SK-N-SH treated with all-trans-retinoic acid at 6 μM for 48 hours (cell line): ENCODE measurements around the gene DIP2C.

ENCODE experiments used
- ATAC-seq: fragments of 200-7000 bp; cut with Tn5 transposase; 3 replicates; pipeline ENCODE4 v1.9.1; 2020; ENCODE audit warnings: mild to moderate bottlenecking, moderate library complexity
- ARNTL ChIP-seq: fragments of 450-650 bp; formaldehyde crosslinking; IDR thresholded peaks from 2 replicates; pipeline ENCODE4 v1.5.0; 2020; ENCODE audit warnings: low read depth, mild to moderate bottlenecking, moderate library complexity, borderline replicate concordance
- BACH2 ChIP-seq: fragments of 250-450 bp; sonication (Bioruptor Pico); IDR thresholded peaks from 2 replicates; pipeline ENCODE4 v1.9.0; 2021; ENCODE audit warnings: mild to moderate bottlenecking, borderline replicate concordance
- CSDC2 ChIP-seq: fragments of 250-450 bp; sonication (Bioruptor Pico); IDR thresholded peaks from 2 replicates; pipeline ENCODE4 v1.5.0; 2020; ENCODE audit warnings: mild to moderate bottlenecking, moderate library complexity
- GLIS3 ChIP-seq: fragments of 250-450 bp; sonication (Bioruptor Pico); IDR thresholded peaks from 2 replicates; pipeline ENCODE4 v1.5.0; 2020; ENCODE audit warnings: mild to moderate bottlenecking, moderate library complexity
- OSR1 ChIP-seq: fragments of 250-450 bp; sonication (Bioruptor Pico); IDR thresholded peaks from 2 replicates; pipeline ENCODE4 v1.8.0; 2022; ENCODE audit warnings: moderate library complexity, mild to moderate bottlenecking, inconsistent platforms
- PPARA ChIP-seq: fragments of 250-450 bp; sonication (Bioruptor Pico); IDR thresholded peaks from 2 replicates; pipeline ENCODE4 v1.5.0; 2020; ENCODE audit warnings: mild to moderate bottlenecking, borderline replicate concordance
- RARB ChIP-seq: fragments of 250-450 bp; sonication (Bioruptor Pico); IDR thresholded peaks from 2 replicates; pipeline ENCODE4 v1.8.0; 2021; ENCODE audit warnings: mild to moderate bottlenecking, moderate library complexity
- TCF4 ChIP-seq: fragments of 250-450 bp; sonication (Bioruptor Pico); IDR thresholded peaks from 2 replicates; pipeline ENCODE4 v1.8.0; 2021; ENCODE audit warnings: mild to moderate bottlenecking, moderate library complexity, borderline replicate concordance
- TOX ChIP-seq: fragments of 250-450 bp; sonication (Bioruptor Pico); IDR thresholded peaks from 2 replicates; pipeline ENCODE4 v1.8.0; 2021; ENCODE audit warnings: mild to moderate bottlenecking, moderate library complexity, borderline replicate concordance
- ZC3H10 ChIP-seq: fragments of 250-450 bp; sonication (Bioruptor Pico); IDR thresholded peaks from 2 replicates; pipeline ENCODE4 v1.5.1; 2021; ENCODE audit warnings: mild to moderate bottlenecking, moderate library complexity
- ZFP3 ChIP-seq: fragments of 250-450 bp; sonication (Bioruptor Pico); IDR thresholded peaks from 2 replicates; pipeline ENCODE4 v1.5.0; 2020; ENCODE audit warnings: mild to moderate bottlenecking, moderate library complexity
- ZFP30 ChIP-seq: fragments of 450-650 bp; formaldehyde crosslinking; IDR thresholded peaks from 2 replicates; pipeline ENCODE4 v1.5.0; 2022; ENCODE audit warnings: mild to moderate bottlenecking, moderate library complexity
- ZNF565 ChIP-seq: fragments of 450-650 bp; formaldehyde crosslinking; conservative IDR thresholded peaks from 2 replicates; pipeline ENCODE4 v1.5.0; 2020; ENCODE audit warnings: low read depth, mild to moderate bottlenecking, moderate library complexity
- ZNF70 ChIP-seq: fragments of 450-650 bp; formaldehyde crosslinking; IDR thresholded peaks from 2 replicates; pipeline ENCODE4 v1.5.0; 2020; ENCODE audit warnings: mild to moderate bottlenecking, moderate library complexity
- ZNF8 ChIP-seq: fragments of 450-650 bp; formaldehyde crosslinking; IDR thresholded peaks from 2 replicates; pipeline ENCODE4 v1.5.0; 2020; ENCODE audit warnings: mild to moderate bottlenecking, moderate library complexity
- TF ChIP-seq, protein P1 (sequence below): fragments of 250-450 bp; sonication (Bioruptor Pico); IDR thresholded peaks from 2 replicates; pipeline ENCODE4 v1.8.0; 2020; ENCODE audit warnings: mild to moderate bottlenecking, moderate library complexity, borderline replicate concordance
- TF ChIP-seq, protein P2 (sequence below): fragments of 250-450 bp; sonication (Bioruptor Pico); IDR thresholded peaks from 2 replicates; pipeline ENCODE4 v1.5.0; 2020; ENCODE audit warnings: mild to moderate bottlenecking, moderate library complexity
- TF ChIP-seq, protein P3 (sequence below): fragments of 250-450 bp; sonication (Bioruptor Pico); IDR thresholded peaks from 2 replicates; pipeline ENCODE4 v1.5.1; 2021; ENCODE audit warnings: mild to moderate bottlenecking, moderate library complexity

DIP2C gene

DNA sequence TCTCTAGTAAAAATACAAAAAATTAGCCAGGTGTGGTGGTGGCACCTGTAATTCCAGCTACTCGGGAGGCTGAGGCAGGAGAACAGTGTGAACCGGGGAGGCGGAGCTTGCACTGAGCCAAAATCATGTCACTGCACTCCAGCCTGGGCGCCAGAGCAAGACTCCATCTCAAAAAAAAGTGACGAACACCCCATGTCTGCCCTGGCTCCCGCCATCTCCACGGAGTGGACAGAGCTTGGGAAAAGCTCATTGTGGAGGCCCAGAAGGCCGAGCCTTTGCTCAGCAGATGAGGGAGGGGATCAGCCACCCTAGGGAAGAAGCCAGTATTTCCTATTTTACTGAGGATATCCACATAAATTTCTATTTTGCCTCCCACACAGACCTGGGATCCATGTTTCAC, 136.8 kb downstream of the DIP2C start:
- ATAC-seq, result no peak
- TF ChIP-seq ZFP3 (no peak), TOX (CRISPR knock-in tag) (no peak), ZNF8 (CRISPR knock-in tag) (no peak), TCF4 (CRISPR knock-in tag) (no peak)
- TF ChIP-seq, protein P1, sequence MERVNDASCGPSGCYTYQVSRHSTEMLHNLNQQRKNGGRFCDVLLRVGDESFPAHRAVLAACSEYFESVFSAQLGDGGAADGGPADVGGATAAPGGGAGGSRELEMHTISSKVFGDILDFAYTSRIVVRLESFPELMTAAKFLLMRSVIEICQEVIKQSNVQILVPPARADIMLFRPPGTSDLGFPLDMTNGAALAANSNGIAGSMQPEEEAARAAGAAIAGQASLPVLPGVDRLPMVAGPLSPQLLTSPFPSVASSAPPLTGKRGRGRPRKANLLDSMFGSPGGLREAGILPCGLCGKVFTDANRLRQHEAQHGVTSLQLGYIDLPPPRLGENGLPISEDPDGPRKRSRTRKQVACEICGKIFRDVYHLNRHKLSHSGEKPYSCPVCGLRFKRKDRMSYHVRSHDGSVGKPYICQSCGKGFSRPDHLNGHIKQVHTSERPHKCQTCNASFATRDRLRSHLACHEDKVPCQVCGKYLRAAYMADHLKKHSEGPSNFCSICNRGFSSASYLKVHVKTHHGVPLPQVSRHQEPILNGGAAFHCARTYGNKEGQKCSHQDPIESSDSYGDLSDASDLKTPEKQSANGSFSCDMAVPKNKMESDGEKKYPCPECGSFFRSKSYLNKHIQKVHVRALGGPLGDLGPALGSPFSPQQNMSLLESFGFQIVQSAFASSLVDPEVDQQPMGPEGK (CRISPR knock-in tag), result no peak

DNA sequence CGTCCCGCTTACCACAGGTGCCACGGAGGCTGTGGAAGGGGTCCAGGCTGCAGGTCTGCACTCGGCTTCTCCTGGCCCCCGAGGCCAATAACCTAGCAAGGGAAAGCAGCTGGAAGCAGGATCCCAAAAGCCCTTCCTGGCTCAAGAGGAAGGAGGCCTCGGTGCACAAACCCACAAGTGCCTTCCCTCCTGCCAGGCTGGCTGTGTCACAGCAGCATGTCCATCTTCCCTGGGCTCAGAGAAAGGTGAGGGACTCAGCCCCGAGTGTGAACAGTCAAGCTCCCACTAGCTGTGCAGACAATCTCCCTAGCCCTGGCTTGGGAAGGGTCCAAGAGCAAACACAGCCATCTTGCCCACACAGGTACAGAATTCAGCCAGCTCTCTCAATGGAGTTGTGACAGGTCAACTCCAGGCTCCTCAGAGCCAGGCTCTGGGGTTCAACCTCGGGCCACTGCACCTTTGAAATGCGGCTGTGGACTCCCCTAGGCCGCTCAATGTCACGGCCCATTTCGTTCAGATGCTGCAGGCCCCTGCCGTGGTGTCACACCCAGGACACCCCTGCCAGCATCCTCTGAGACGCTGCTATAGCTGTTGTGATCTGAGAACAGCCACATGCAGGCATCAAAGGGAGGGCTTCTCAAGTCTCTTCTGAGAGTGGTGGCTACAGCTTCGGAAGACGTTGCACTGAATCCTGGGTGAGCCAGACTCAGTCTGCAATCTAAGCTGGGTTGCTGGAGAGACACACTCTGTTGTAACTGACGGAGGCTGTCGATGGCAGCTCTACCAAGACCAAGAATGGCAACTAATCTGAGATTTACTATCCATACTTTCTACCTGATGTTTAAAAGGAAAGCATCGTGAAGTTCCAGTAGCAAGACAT, 137.9 kb downstream of the DIP2C start:
- no peak for TF ChIP-seq GLIS3 (CRISPR knock-in tag)
- no peak for TF ChIP-seq ZNF565
- TF ChIP-seq, protein P2, sequence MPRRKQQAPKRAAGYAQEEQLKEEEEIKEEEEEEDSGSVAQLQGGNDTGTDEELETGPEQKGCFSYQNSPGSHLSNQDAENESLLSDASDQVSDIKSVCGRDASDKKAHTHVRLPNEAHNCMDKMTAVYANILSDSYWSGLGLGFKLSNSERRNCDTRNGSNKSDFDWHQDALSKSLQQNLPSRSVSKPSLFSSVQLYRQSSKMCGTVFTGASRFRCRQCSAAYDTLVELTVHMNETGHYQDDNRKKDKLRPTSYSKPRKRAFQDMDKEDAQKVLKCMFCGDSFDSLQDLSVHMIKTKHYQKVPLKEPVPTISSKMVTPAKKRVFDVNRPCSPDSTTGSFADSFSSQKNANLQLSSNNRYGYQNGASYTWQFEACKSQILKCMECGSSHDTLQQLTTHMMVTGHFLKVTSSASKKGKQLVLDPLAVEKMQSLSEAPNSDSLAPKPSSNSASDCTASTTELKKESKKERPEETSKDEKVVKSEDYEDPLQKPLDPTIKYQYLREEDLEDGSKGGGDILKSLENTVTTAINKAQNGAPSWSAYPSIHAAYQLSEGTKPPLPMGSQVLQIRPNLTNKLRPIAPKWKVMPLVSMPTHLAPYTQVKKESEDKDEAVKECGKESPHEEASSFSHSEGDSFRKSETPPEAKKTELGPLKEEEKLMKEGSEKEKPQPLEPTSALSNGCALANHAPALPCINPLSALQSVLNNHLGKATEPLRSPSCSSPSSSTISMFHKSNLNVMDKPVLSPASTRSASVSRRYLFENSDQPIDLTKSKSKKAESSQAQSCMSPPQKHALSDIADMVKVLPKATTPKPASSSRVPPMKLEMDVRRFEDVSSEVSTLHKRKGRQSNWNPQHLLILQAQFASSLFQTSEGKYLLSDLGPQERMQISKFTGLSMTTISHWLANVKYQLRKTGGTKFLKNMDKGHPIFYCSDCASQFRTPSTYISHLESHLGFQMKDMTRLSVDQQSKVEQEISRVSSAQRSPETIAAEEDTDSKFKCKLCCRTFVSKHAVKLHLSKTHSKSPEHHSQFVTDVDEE, result no peak
- TF ChIP-seq, all 23 proteins: peak for 0
- no peak for ATAC-seq

DNA sequence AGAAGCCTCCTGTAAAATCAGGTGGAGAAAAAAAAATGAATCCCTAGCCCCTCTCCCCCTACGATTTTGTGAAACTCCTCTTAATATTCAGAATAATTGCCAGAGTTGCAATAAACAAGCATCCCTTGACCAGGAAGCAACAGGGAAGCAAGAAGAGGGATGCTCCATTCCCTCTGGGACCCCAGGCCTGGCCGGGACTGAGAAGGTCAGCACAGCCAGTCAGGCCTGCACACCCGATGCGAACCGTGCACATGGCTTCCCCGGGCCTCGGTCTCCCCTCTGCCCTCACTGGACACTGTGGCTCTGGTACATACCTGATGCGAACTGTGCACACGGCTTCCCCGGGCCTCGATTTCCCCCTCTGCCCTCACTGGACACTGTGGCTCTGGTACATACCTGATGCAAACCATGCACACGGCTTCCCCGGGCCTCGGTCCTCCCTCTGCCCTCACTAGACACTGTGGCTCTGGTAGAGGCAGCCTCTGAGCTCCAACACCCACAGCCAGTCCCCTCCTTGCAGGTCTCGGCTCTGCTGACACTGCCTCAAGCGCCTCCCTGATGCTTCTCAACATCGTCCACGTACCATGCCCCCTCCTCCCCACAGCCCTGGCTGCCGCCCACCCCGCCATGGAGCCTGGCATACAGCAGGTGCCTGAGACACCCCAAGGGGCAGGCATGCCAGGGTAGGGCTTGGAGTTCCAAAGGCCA, 138.6 kb downstream of the DIP2C start:
- TF ChIP-seq ZNF565 (no peak), ZNF70 (CRISPR knock-in tag) (no peak), RARB (no peak), ZNF8 (CRISPR knock-in tag) (no peak), GLIS3 (CRISPR knock-in tag) (no peak), ARNTL (CRISPR knock-in tag) (no peak), BACH2 (no peak), ZC3H10 (CRISPR knock-in tag) (no peak), PPARA (CRISPR knock-in tag) (no peak), ZFP30 (CRISPR knock-in tag) (no peak), OSR1 (CRISPR knock-in tag) (no peak)
- TF ChIP-seq, protein P2, result no peak
- TF ChIP-seq, protein P3, sequence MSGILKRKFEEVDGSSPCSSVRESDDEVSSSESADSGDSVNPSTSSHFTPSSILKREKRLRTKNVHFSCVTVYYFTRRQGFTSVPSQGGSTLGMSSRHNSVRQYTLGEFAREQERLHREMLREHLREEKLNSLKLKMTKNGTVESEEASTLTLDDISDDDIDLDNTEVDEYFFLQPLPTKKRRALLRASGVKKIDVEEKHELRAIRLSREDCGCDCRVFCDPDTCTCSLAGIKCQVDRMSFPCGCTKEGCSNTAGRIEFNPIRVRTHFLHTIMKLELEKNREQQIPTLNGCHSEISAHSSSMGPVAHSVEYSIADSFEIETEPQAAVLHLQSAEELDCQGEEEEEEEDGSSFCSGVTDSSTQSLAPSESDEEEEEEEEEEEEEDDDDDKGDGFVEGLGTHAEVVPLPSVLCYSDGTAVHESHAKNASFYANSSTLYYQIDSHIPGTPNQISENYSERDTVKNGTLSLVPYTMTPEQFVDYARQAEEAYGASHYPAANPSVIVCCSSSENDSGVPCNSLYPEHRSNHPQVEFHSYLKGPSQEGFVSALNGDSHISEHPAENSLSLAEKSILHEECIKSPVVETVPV, result no peak
- ATAC-seq, result no peak

DNA sequence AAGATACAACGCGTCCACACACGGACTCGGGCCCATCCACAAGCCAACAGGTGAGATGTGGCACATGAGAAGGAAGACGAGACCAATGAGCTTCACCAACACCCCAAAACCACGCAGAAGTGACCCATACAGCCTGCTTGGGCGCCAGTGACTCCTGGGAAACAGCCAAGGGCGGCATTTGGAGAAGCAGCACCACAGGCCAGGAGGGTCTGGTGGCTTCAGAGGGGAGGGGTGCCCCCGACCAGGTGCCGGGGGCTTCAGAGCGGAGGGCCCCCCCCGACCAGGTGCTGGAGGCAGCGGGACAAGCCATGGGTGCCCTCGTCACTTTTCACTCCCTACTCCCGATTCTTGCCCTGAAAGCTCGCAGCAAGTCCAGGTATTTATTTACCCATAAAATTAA, 140.1 kb downstream of the DIP2C start:
- ATAC-seq, result no peak
- TF ChIP-seq CSDC2 (CRISPR knock-in tag) (no peak), ZFP3 (no peak)
- TF ChIP-seq, protein P2, result no peak
- TF ChIP-seq, protein P1 (CRISPR knock-in tag), result no peak
- TF ChIP-seq, protein P3, result no peak
